UCSD-AML1 (cell line): ENCODE data around the gene C2orf92.

ENCODE experiments used
- DNase-seq: peaks from one replicate; lab custom pipeline; 2025; ENCODE audit not compliant: unreplicated experiment; lab: John Stamatoyannopoulos, UW

The C2orf92 gene

GRCh38 chr2:97712693-97713295 lies 43.3 kb downstream of the C2orf92 start:
- no peak for DNase-seq

GRCh38 chr2:97713296-97714083 lies 44.0 kb downstream of the C2orf92 start, which contains the start of gene ZAP70:
Gene ZAP70 (plus strand): TSS chr2:97713576. CDS start chr2:97724037, 10,461 bp downstream.
- no peak for DNase-seq

GRCh38 chr2:97714084-97714949 lies 44.8 kb downstream of the C2orf92 start:
- DNase-seq: no peak

GRCh38 chr2:97714950-97715652 lies 45.6 kb downstream of the C2orf92 start:
- no peak for DNase-seq

- DNase-seq: no peak
Observed at GRCh38 chr2:97715951-97716694, 46.6 kb downstream of the C2orf92 start.

GRCh38 chr2:97716695-97717612 lies 47.4 kb downstream of the C2orf92 start:
- no peak for DNase-seq

- DNase-seq: no peak
Observed at GRCh38 chr2:97717613-97717995, 48.1 kb downstream of the C2orf92 start.

- peak; percentile 69 for DNase-seq
Observed at GRCh38 chr2:97718051-97718882, 48.8 kb downstream of the C2orf92 start.

GRCh38 chr2:97718942-97719341 lies 49.4 kb downstream of the C2orf92 start:
- DNase-seq: no peak

- DNase-seq: no peak
Observed at GRCh38 chr2:97719362-97720155, 50.0 kb downstream of the C2orf92 start.

GRCh38 chr2:97720746-97721145 lies 51.2 kb downstream of the C2orf92 start:
- DNase-seq: no peak

GRCh38 chr2:97722227-97722626 lies 52.7 kb downstream of the C2orf92 start:
- DNase-seq: no peak

- DNase-seq: no peak
Observed at GRCh38 chr2:97723156-97724072, 53.9 kb downstream of the C2orf92 start.

- no peak for DNase-seq
Observed at GRCh38 chr2:97724073-97724410, 54.5 kb downstream of the C2orf92 start.

GRCh38 chr2:97724501-97724900 lies 55.0 kb downstream of the C2orf92 start:
- no peak for DNase-seq

GRCh38 chr2:97724946-97725688 lies 55.6 kb downstream of the C2orf92 start:
- DNase-seq: no peak
